ENCODE measurements around the gene RAB3C.

RAB3C gene

DNA sequence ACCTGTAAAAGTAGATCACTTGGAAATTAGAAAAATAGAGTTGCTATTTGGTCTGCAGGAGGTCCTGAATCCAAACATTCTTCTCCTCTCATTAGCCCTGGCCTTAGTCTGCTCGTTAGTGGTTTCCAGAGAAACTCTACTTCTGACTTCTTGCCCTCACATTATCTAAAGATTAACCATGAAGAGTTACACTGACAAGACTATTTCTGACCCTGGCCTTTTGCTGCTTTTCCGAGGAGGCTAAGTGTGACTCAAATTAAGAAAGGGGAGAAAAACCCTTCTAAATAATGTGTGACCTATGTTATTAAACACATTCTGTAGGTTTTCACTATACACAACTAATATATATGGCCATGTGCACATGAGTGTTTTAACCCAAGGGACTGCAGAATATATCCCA is 302.4 kb downstream of the RAB3C start:
- Histone ChIP-seq H3K4me3 (ENCODE audit: low read length in 2 of 2) (no peak overlapping the region), H3K36me3 (ENCODE audit: control insufficient read depth in 2 of 2, insufficient read depth in 2 of 2, low read length in 2 of 2) (no peaks in the 10 kb centered on the region), H3K4me1 (ENCODE audit: control insufficient read depth in 2 of 2, insufficient read depth in 2 of 2, low read length in 2 of 2) (no peaks in the 10 kb centered on the region), H3K9ac (ENCODE audit: low read depth in 1 of 2, low read length in 2 of 2) (no peak overlapping the region), H3K9me3 (ENCODE audit: control insufficient read depth in 2 of 2, low read length in 2 of 2) (no peaks in the 10 kb centered on the region), H3K27me3 (ENCODE audit: control insufficient read depth in 2 of 2, insufficient read depth in 2 of 2, low read length in 2 of 2) (no peaks in the 10 kb centered on the region), H3K27ac (ENCODE audit: low read depth in 2 of 2, low read length in 2 of 2) (no peak overlapping the region)

DNA sequence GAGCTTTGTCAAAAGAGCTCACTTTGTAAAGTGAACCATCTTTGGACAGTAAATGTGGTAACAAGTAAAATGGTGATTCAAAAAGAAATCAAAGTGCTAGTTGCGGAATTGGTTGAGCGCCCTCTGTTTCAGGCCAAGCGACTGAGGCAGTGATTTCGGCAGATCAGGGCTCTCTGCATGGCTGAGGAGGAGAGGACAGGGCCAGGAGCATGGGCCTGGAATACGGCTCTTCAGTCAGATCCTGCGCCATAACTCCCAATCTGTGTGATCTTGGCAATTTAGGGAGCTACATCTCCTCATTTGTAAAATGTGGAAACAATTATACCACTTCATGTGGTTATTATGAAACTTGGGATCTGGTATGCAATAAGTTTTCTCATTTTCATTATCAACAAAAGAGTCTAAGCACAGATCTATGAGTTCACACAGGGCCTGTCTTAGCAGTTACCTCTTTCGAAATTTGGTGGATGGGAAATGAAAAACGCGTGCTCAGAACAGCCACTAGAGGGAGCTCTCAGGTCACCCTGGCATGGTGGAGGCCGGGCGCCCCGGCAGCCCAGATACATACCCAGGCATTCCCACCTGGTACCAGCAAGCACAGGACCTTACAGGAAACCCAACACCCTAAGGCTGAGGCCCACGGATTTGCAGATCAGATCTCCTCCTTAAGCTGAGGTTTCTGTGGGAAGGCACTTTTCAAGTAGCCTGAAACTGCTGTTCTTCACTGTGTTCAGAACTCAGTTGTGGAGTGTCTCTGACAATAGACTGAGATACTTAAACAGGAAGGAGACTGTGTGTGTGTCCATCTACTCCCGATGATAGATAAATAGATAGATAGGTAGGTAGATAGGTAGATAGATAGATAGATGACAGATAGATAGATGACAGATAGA is 303.7 kb downstream of the RAB3C start:
- no peak overlapping the region for H3K9ac ChIP-seq (ENCODE audit: low read depth in 1 of 2, low read length in 2 of 2)
- H3K27ac ChIP-seq (ENCODE audit: low read depth in 2 of 2, low read length in 2 of 2): no peak overlapping the region
- no peaks in the 10 kb centered on the region for H3K36me3 ChIP-seq (ENCODE audit: control insufficient read depth in 2 of 2, insufficient read depth in 2 of 2, low read length in 2 of 2)
- H3K9me3 ChIP-seq (ENCODE audit: control insufficient read depth in 2 of 2, low read length in 2 of 2): no peaks in the 10 kb centered on the region
- peak overlapping the region in 1 of 2 donors; percentile 5 for H3K4me3 ChIP-seq (ENCODE audit: low read length in 2 of 2)
- no peaks in the 10 kb centered on the region for H3K27me3 ChIP-seq (ENCODE audit: control insufficient read depth in 2 of 2, insufficient read depth in 2 of 2, low read length in 2 of 2)
- H3K4me1 ChIP-seq (ENCODE audit: control insufficient read depth in 2 of 2, insufficient read depth in 2 of 2, low read length in 2 of 2): peaks cover 0 to under 1% of the 10 kb centered on the region in 2 donors

DNA sequence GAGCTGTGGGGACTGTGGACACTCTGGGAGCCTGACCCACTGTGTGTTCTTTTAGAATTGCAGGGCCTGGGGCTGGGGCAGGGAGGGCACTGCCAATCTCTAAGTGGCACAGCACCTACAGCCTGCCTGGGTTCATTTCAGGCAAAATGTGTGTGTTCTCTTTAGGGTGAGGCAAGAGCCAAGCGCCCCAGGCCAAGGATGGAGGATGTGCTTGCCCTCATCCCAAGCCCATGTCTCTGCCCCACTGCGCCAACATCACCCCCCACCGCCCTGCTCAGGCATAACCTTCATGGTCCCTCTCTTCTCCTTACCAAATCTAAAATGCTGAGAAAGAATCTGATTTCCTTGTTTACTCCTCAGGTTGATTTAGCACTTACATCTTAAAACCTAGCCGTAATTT is 304.4 kb downstream of the RAB3C start:
- Histone ChIP-seq H3K4me3 (ENCODE audit: low read length in 2 of 2) (no peak overlapping the region), H3K36me3 (ENCODE audit: control insufficient read depth in 2 of 2, insufficient read depth in 2 of 2, low read length in 2 of 2) (no peaks in the 10 kb centered on the region), H3K27ac (ENCODE audit: low read depth in 2 of 2, low read length in 2 of 2) (no peak overlapping the region), H3K27me3 (ENCODE audit: control insufficient read depth in 2 of 2, insufficient read depth in 2 of 2, low read length in 2 of 2) (no peaks in the 10 kb centered on the region), H3K9me3 (ENCODE audit: control insufficient read depth in 2 of 2, low read length in 2 of 2) (no peaks in the 10 kb centered on the region), H3K9ac (ENCODE audit: low read depth in 1 of 2, low read length in 2 of 2) (no peak overlapping the region), H3K4me1 (ENCODE audit: control insufficient read depth in 2 of 2, insufficient read depth in 2 of 2, low read length in 2 of 2) (peaks cover 0 to 2% of the 10 kb centered on the region in 2 donors)

DNA sequence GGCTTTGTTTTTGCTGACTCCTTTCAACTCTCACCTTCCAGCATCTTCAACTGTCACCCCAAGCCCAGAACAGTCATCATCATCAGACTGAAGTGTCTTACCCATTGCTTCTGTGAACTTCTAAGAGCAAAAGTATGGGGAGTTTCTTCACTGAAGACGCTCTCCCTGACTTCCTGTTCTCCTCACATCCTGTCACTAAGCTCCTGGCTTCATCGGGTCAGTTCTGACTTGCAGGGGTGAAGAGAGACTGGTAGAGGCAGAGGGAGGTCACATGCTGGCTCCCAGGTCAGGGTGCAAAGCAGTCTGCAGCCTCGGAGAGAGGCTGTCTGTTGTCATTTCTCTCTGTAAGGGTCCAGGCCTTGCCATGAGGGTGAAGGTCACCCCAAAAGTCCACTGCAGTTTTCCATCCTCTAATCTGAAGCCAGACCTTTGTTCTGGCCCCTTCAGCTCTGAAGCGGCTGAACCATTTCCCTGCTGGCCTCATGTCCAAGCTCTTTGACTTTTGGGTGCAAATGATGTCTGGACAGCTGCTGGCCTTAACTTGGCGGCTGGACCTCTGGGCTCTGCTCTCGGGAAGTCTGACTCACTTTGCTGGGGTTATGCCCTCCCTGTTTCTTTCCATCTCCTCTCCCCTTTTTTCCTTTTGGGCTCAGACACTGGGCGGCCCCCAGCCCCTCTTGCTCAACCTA is 305.0 kb downstream of the RAB3C start:
- Histone ChIP-seq H3K36me3 (ENCODE audit: control insufficient read depth in 2 of 2, insufficient read depth in 2 of 2, low read length in 2 of 2) (no peaks in the 10 kb centered on the region), H3K4me3 (ENCODE audit: low read length in 2 of 2) (no peak overlapping the region), H3K27me3 (ENCODE audit: control insufficient read depth in 2 of 2, insufficient read depth in 2 of 2, low read length in 2 of 2) (no peaks in the 10 kb centered on the region), H3K9me3 (ENCODE audit: control insufficient read depth in 2 of 2, low read length in 2 of 2) (no peaks in the 10 kb centered on the region), H3K27ac (ENCODE audit: low read depth in 2 of 2, low read length in 2 of 2) (no peak overlapping the region), H3K4me1 (ENCODE audit: control insufficient read depth in 2 of 2, insufficient read depth in 2 of 2, low read length in 2 of 2) (peaks cover 0 to 2% of the 10 kb centered on the region in 2 donors), H3K9ac (ENCODE audit: low read depth in 1 of 2, low read length in 2 of 2) (no peak overlapping the region)

DNA sequence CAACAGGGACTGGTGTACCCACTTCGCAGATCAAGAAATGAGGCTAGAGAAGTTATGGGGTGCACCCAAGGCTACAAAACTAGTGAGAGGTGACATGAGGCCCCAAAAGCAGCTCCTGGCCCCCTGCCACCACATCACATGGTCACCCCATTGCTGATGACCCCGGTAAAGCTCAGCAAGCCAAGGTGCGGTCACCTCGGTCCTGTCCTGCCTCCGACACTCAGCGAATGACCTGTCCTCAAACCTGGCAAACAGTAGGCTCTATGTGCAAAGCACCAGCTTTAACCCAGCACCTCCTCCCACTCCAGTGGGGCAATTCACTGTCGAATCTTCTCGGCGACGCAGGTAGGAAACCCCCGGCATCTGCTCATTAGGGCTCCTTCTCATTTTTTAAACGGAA is 307.4 kb downstream of the RAB3C start:
- Histone ChIP-seq H3K9ac (ENCODE audit: low read depth in 1 of 2, low read length in 2 of 2) (no peak overlapping the region), H3K27me3 (ENCODE audit: control insufficient read depth in 2 of 2, insufficient read depth in 2 of 2, low read length in 2 of 2) (no peaks in the 10 kb centered on the region), H3K27ac (ENCODE audit: low read depth in 2 of 2, low read length in 2 of 2) (no peak overlapping the region), H3K4me1 (ENCODE audit: control insufficient read depth in 2 of 2, insufficient read depth in 2 of 2, low read length in 2 of 2) (peaks cover 0 to 2% of the 10 kb centered on the region in 2 donors), H3K4me3 (ENCODE audit: low read length in 2 of 2) (no peak overlapping the region), H3K9me3 (ENCODE audit: control insufficient read depth in 2 of 2, low read length in 2 of 2) (no peaks in the 10 kb centered on the region), H3K36me3 (ENCODE audit: control insufficient read depth in 2 of 2, insufficient read depth in 2 of 2, low read length in 2 of 2) (no peaks in the 10 kb centered on the region)

DNA sequence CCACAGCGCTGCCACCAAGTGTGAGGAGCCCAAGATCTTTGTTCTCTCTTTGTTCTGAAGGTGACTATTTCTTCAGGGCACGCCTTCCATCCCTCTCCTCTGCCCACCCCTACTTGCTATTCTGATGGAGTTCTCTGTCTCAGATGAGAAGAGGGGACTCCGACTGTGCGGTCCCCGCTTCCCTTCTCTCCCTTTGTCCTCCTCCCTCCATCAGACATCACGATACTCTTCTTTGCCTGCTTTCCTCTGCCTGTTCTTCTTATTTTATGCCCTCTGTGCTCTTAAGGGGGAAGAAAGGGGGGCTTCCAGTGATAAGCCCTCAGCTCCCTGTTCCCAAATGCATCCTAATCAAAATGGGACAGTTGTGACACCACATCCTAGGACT is 307.8 kb downstream of the RAB3C start:
- H3K9me3 ChIP-seq (ENCODE audit: control insufficient read depth in 2 of 2, low read length in 2 of 2): no peaks in the 10 kb centered on the region
- no peak overlapping the region for H3K9ac ChIP-seq (ENCODE audit: low read depth in 1 of 2, low read length in 2 of 2)
- H3K4me1 ChIP-seq (ENCODE audit: control insufficient read depth in 2 of 2, insufficient read depth in 2 of 2, low read length in 2 of 2): peaks cover 0 to 2% of the 10 kb centered on the region in 2 donors
- no peak overlapping the region for H3K27ac ChIP-seq (ENCODE audit: low read depth in 2 of 2, low read length in 2 of 2)
- no peak overlapping the region for H3K4me3 ChIP-seq (ENCODE audit: low read length in 2 of 2)
- no peaks in the 10 kb centered on the region for H3K36me3 ChIP-seq (ENCODE audit: control insufficient read depth in 2 of 2, insufficient read depth in 2 of 2, low read length in 2 of 2)
- H3K27me3 ChIP-seq (ENCODE audit: control insufficient read depth in 2 of 2, insufficient read depth in 2 of 2, low read length in 2 of 2): no peaks in the 10 kb centered on the region

DNA sequence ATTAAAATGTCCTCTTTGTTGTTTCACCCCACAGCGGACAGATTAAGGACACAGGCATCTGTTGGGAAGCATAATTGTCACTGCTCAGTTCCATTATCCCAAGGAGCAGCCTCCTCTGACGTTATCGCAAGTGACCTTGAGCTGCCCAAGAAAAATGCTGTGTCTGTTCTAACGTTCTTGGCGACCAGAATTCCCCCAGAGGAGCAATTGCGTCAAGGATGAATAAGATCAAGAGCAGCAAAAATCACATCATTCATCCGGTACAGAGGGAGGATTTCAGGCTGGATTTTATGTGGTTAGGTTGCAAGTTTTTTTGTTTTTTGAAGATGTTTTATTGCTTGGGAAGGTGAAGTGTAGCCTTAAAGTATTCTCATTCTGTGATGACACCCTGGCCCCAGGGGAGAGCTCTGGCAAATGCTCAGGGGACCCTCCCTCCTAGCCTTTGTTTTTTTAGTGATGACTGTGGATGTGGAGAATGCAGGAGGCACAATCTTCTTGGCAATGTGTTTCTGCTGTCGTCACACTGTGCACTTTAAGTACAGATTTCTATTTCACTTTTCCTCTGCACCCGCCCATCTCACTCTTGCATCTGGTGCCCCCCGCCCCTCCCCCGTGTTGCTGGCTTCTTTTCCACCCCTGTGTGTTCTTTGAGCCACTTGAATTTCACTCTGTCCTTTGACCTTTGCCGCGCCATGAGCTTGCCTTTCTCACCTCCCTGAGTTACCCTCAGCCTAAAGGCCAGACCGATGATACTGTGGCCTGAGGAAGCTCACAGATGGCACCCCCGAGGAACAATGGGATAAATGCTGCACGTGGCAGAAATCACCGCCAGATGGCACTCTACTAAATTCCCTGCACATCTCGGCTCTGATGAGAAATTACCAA is 308.5 kb downstream of the RAB3C start:
- Histone ChIP-seq H3K9me3 (ENCODE audit: control insufficient read depth in 2 of 2, low read length in 2 of 2) (no peaks in the 10 kb centered on the region), H3K36me3 (ENCODE audit: control insufficient read depth in 2 of 2, insufficient read depth in 2 of 2, low read length in 2 of 2) (no peaks in the 10 kb centered on the region), H3K9ac (ENCODE audit: low read depth in 1 of 2, low read length in 2 of 2) (no peak overlapping the region), H3K27ac (ENCODE audit: low read depth in 2 of 2, low read length in 2 of 2) (no peak overlapping the region), H3K4me3 (ENCODE audit: low read length in 2 of 2) (no peak overlapping the region), H3K27me3 (ENCODE audit: control insufficient read depth in 2 of 2, insufficient read depth in 2 of 2, low read length in 2 of 2) (no peaks in the 10 kb centered on the region), H3K4me1 (ENCODE audit: control insufficient read depth in 2 of 2, insufficient read depth in 2 of 2, low read length in 2 of 2) (peaks cover 0 to 2% of the 10 kb centered on the region in 2 donors)

DNA sequence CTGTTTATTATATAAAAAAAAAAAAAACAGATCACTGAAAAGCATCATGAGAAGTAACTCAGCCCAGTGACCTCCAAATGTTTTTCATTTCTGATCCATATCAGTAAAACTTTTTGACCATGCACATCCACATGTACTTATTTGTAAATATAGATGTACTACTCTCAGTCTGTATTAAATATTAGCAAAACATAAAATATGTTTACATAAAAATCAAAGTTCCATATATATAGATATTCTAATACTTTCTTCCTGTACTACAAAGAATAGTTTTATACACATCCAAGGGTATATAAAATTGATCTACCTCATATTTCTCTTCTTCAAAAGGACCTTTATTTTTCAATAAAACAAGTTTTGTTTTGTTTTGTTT is 309.1 kb downstream of the RAB3C start:
- Histone ChIP-seq H3K27me3 (ENCODE audit: control insufficient read depth in 2 of 2, insufficient read depth in 2 of 2, low read length in 2 of 2) (no peaks in the 10 kb centered on the region), H3K4me1 (ENCODE audit: control insufficient read depth in 2 of 2, insufficient read depth in 2 of 2, low read length in 2 of 2) (peaks cover 0 to 2% of the 10 kb centered on the region in 2 donors), H3K9ac (ENCODE audit: low read depth in 1 of 2, low read length in 2 of 2) (no peak overlapping the region), H3K27ac (ENCODE audit: low read depth in 2 of 2, low read length in 2 of 2) (no peak overlapping the region), H3K4me3 (ENCODE audit: low read length in 2 of 2) (no peak overlapping the region), H3K9me3 (ENCODE audit: control insufficient read depth in 2 of 2, low read length in 2 of 2) (no peaks in the 10 kb centered on the region), H3K36me3 (ENCODE audit: control insufficient read depth in 2 of 2, insufficient read depth in 2 of 2, low read length in 2 of 2) (no peaks in the 10 kb centered on the region)

DNA sequence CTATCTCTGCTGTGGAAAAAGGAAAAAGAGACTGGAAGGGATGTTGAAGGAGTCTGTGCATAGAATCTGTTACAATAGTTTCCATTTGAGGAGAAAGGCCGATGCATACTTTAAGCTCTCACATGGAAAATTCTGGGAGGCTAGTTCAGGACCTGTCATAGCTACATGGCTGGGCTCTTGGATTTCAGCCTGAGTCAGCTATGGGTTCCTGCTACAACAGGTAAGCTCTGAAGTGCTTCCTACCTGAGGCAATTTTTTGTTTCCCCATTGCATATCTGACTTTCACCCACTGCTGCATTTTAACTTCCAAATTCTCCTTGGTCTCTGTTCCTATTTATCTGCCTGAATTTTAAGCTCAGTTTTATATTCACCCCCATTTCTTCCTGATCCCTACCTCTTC is 310.7 kb downstream of the RAB3C start:
- no peaks in the 10 kb centered on the region for H3K27me3 ChIP-seq (ENCODE audit: control insufficient read depth in 2 of 2, insufficient read depth in 2 of 2, low read length in 2 of 2)

DNA sequence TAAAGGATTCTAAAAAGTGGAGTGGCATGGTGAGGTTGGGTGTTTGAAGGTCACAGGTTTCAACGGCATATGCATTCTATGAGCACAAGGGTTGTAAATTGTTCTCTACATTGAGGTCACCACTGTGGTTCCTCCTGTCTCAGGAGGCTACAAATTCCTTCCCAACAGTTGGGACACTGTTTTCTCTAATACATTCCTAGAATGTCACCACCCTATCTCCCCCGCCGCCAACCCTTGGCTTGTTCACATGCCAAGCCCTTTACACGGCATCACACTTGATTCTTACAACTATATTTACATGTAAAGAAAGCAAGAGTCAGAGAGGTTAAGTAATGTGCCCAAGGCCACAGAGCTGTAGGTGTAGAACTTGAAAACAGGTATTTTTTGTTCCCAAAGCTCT is 315.1 kb downstream of the RAB3C start:
- no peak overlapping the region for H3K4me3 ChIP-seq (ENCODE audit: low read length in 2 of 2)
- H3K9ac ChIP-seq (ENCODE audit: low read depth in 1 of 2, low read length in 2 of 2): no peak overlapping the region
- no peaks in the 10 kb centered on the region for H3K4me1 ChIP-seq (ENCODE audit: control insufficient read depth in 2 of 2, insufficient read depth in 2 of 2, low read length in 2 of 2)
- H3K36me3 ChIP-seq (ENCODE audit: control insufficient read depth in 2 of 2, insufficient read depth in 2 of 2, low read length in 2 of 2): no peaks in the 10 kb centered on the region
- no peaks in the 10 kb centered on the region for H3K9me3 ChIP-seq (ENCODE audit: control insufficient read depth in 2 of 2, low read length in 2 of 2)
- H3K27me3 ChIP-seq (ENCODE audit: control insufficient read depth in 2 of 2, insufficient read depth in 2 of 2, low read length in 2 of 2): no peaks in the 10 kb centered on the region
- no peak overlapping the region for H3K27ac ChIP-seq (ENCODE audit: low read depth in 2 of 2, low read length in 2 of 2)

More for the DNA sequence above, 310.7 kb downstream of the RAB3C start:
- Histone ChIP-seq H3K9ac (ENCODE audit: low read depth in 1 of 2, low read length in 2 of 2) (no peak overlapping the region), H3K36me3 (ENCODE audit: control insufficient read depth in 2 of 2, insufficient read depth in 2 of 2, low read length in 2 of 2) (no peaks in the 10 kb centered on the region), H3K9me3 (ENCODE audit: control insufficient read depth in 2 of 2, low read length in 2 of 2) (no peaks in the 10 kb centered on the region), H3K4me3 (ENCODE audit: low read length in 2 of 2) (no peak overlapping the region), H3K27ac (ENCODE audit: low read depth in 2 of 2, low read length in 2 of 2) (no peak overlapping the region), H3K4me1 (ENCODE audit: control insufficient read depth in 2 of 2, insufficient read depth in 2 of 2, low read length in 2 of 2) (peaks cover 0 to 2% of the 10 kb centered on the region in 2 donors)

Data from mucosa of rectum (tissue), 2 donors.